ENCODE results near the gene PARD3.

GRCh38 chr10:34076443-34076842 is 738.7 kb downstream of the PARD3 start:
- TF ChIP-seq ELF4 (IDR thresholded peaks at IDR 0.05) (no peak), FOXA1 (IDR thresholded peaks at IDR 0.05) (no peak), FOXK2 (IDR thresholded peaks at IDR 0.05) (no peak), SP1 (IDR thresholded peaks at IDR 0.05) (no peak), PKNOX1 (IDR thresholded peaks at IDR 0.05) (no peak), SUZ12 (IDR thresholded peaks at IDR 0.05) (no peak), ARNT (IDR thresholded peaks at IDR 0.05) (no peak)
